Osteoblast (primary cell): ENCODE measurements around the gene EXO5. TPM values are rescaled to one million over a fixed set of nuclear protein-coding genes. Genes with fewer than 3 reads are reported as not detected.

ENCODE experiments used
- DNase-seq: peaks from one replicate; pipeline ENCODE4 v3.0.0; 2011; ENCODE audit warnings: low spot score, mixed read lengths; ENCODE audit not compliant: insufficient read length; ENCODE audit errors: missing footprints
- H2AFZ ChIP-seq: 2 replicates; pipeline ENCODE4 v1.6.0; 2011; ENCODE audit warnings: mild to moderate bottlenecking, low read length
- H3K27ac ChIP-seq: 2 replicates; pipeline ENCODE4 v1.5.1; 2011; ENCODE audit warnings: mild to moderate bottlenecking, low read depth, low read length, moderate library complexity
- H3K27me3 ChIP-seq: 2 replicates; pipeline ENCODE4 v1.6.0; 2012; ENCODE audit warnings: mild to moderate bottlenecking, control low read depth, inconsistent platforms, low read length, moderate library complexity; ENCODE audit not compliant: insufficient read depth
- H3K36me3 ChIP-seq: 2 replicates; pipeline ENCODE4 v1.5.1; 2011; ENCODE audit warnings: mild to moderate bottlenecking, low read length, control low read depth, moderate library complexity; ENCODE audit not compliant: insufficient read depth
- H3K4me1 ChIP-seq: 2 replicates; pipeline ENCODE4 v1.5.1; 2011; ENCODE audit warnings: mild to moderate bottlenecking, low read length, control low read depth, moderate library complexity; ENCODE audit not compliant: insufficient read depth
- H3K4me2 ChIP-seq: 2 replicates; pipeline ENCODE4 v1.6.0; 2011; ENCODE audit warnings: mild to moderate bottlenecking, low read length; ENCODE audit not compliant: insufficient read depth
- H3K4me3 ChIP-seq: fragments of 200-600 bp; sonication (generic); 3 replicates; pipeline ENCODE4 v1.5.1; 2012; ENCODE audit warnings: mild to moderate bottlenecking, low read length, inconsistent platforms; ENCODE audit not compliant: insufficient read depth
- H3K79me2 ChIP-seq: 2 replicates; pipeline ENCODE4 v1.6.0; 2012; ENCODE audit warnings: mild to moderate bottlenecking, low read length, control low read depth, inconsistent platforms; ENCODE audit not compliant: insufficient read depth
- H3K9me3 ChIP-seq: 2 replicates; pipeline ENCODE4 v1.5.1; 2011; ENCODE audit warnings: low read depth, low read length, control low read depth
- H4K20me1 ChIP-seq: 2 replicates; pipeline ENCODE4 v1.6.0; 2012; ENCODE audit warnings: mild to moderate bottlenecking, low read length, control low read depth; ENCODE audit not compliant: insufficient read depth
- CTCF ChIP-seq: IDR thresholded peaks from 2 replicates; pipeline ENCODE4 v1.5.1; 2011; ENCODE audit warnings: mild to moderate bottlenecking, low read depth, low read length, moderate library complexity; ENCODE audit errors: extremely low read depth
- total RNA-seq: library from RNA; depleted of rRNA; stranded (reverse); fragments of >200 nt; gene quantifications from 2 replicates; pipeline ENCODE4 v1.2.3, GENCODE V29; 2012

EXO5 gene
- total RNA-seq, 1 donor: 12.3 TPM

- Histone ChIP-seq H3K36me3 (no peaks in the 10 kb centered on the region), H2AFZ (no peak overlapping the region), H3K4me1 (peaks cover 9% of the 10 kb centered on the region), H3K9me3 (no peaks in the 10 kb centered on the region), H4K20me1 (no peaks in the 10 kb centered on the region), H3K27ac (no peak overlapping the region), H3K27me3 (no peaks in the 10 kb centered on the region), H3K4me2 (no peak overlapping the region), H3K4me3 (no peak overlapping the region), H3K79me2 (no peaks in the 10 kb centered on the region)
- no peak for DNase-seq
- TF ChIP-seq CTCF: no peak
Observed at GRCh38 chr1:40534589-40534988, 26.0 kb downstream of the EXO5 start.

- no peak for TF ChIP-seq CTCF
- Histone ChIP-seq H3K36me3 (no peaks in the 10 kb centered on the region), H3K4me3 (no peak overlapping the region), H3K4me1 (peaks cover 9% of the 10 kb centered on the region), H3K27me3 (no peaks in the 10 kb centered on the region), H4K20me1 (no peaks in the 10 kb centered on the region), H2AFZ (no peak overlapping the region), H3K27ac (no peak overlapping the region), H3K79me2 (no peaks in the 10 kb centered on the region), H3K9me3 (no peaks in the 10 kb centered on the region), H3K4me2 (no peak overlapping the region)
- DNase-seq: no peak
Observed at GRCh38 chr1:40535732-40536131, 27.2 kb downstream of the EXO5 start.

- Histone ChIP-seq H3K79me2 (no peaks in the 10 kb centered on the region), H3K9me3 (no peaks in the 10 kb centered on the region), H3K4me1 (no peaks in the 10 kb centered on the region), H3K4me2 (no peak overlapping the region), H3K27ac (no peak overlapping the region), H4K20me1 (no peaks in the 10 kb centered on the region), H3K4me3 (no peak overlapping the region), H2AFZ (no peak overlapping the region), H3K27me3 (no peaks in the 10 kb centered on the region), H3K36me3 (peaks cover 5% of the 10 kb centered on the region)
- no peak for TF ChIP-seq CTCF
- DNase-seq: no peak
Observed at GRCh38 chr1:40539338-40539737, 30.8 kb downstream of the EXO5 start.

- TF ChIP-seq CTCF: no peak
- H3K4me1 ChIP-seq: no peaks in the 10 kb centered on the region
- no peak overlapping the region for H2AFZ ChIP-seq
- no peak for DNase-seq
- no peak overlapping the region for H3K27ac ChIP-seq
- no peak overlapping the region for H3K4me3 ChIP-seq
- H4K20me1 ChIP-seq: no peaks in the 10 kb centered on the region
- no peak overlapping the region for H3K4me2 ChIP-seq
- H3K36me3 ChIP-seq: peaks cover 15% of the 10 kb centered on the region
- no peaks in the 10 kb centered on the region for H3K79me2 ChIP-seq
- no peaks in the 10 kb centered on the region for H3K27me3 ChIP-seq
- peaks cover 7% of the 10 kb centered on the region for H3K9me3 ChIP-seq
Observed at GRCh38 chr1:40546957-40547356, 38.4 kb downstream of the EXO5 start.
